C4-2B (cell line): ENCODE data around the gene ZFAND3.

Source experiments
- ZFX ChIP-seq: fragments of 450-650 bp; IDR thresholded peaks from 2 replicates; pipeline ENCODE4 v1.6.1; 2017
- TF ChIP-seq, protein P1 (sequence below): fragments of 450-650 bp; conservative IDR thresholded peaks from 2 replicates; pipeline ENCODE4 v1.5.1; 2017; ENCODE audit warnings: mild to moderate bottlenecking

DNA sequence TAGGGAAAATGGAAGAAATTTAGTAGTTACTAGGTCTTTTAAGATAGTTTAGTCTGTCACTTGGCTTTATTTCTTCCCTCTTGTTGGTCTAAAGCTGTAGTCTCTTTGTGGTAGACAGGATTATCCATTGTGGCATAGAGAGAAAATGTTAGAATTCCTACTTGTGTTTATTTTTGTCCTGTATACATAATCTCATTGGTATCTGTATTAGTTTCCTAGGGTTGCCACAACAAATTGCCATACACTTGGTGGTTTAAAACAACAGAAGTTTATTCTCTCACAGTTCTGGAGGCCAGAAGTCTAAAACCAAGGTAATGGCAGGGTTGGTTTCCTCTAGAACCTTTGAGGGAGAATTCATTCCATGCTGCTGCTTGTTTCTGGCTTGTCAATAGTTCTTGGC lies 119.4 kb downstream of the ZFAND3 start:
- TF ChIP-seq, protein P1, sequence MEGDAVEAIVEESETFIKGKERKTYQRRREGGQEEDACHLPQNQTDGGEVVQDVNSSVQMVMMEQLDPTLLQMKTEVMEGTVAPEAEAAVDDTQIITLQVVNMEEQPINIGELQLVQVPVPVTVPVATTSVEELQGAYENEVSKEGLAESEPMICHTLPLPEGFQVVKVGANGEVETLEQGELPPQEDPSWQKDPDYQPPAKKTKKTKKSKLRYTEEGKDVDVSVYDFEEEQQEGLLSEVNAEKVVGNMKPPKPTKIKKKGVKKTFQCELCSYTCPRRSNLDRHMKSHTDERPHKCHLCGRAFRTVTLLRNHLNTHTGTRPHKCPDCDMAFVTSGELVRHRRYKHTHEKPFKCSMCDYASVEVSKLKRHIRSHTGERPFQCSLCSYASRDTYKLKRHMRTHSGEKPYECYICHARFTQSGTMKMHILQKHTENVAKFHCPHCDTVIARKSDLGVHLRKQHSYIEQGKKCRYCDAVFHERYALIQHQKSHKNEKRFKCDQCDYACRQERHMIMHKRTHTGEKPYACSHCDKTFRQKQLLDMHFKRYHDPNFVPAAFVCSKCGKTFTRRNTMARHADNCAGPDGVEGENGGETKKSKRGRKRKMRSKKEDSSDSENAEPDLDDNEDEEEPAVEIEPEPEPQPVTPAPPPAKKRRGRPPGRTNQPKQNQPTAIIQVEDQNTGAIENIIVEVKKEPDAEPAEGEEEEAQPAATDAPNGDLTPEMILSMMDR, result no peak
- TF ChIP-seq ZFX, result no peak
